Suprapubic skin (tissue), 4 donors: ENCODE data around the gene GRIP2. TPM values are rescaled to one million over a fixed set of nuclear protein-coding genes. Genes with fewer than 3 reads are reported as not detected.
A peak's percentile ranks its signal among the peaks of the same experiment; 100 is the strongest.

Source experiments
- DNase-seq, 2 donors: peaks; one replicate each; pipeline ENCODE4 v3.0.0-alpha.2; 2019; ENCODE audit warnings: low spot score in 2 of 2
- H3K27ac ChIP-seq: fragments of 200-600 bp; sonication (generic); one replicate; pipeline ENCODE4 v1.5.1; 2019
- H3K27me3 ChIP-seq: fragments of 200-600 bp; sonication (generic); one replicate; pipeline ENCODE4 v1.5.1; 2019
- H3K36me3 ChIP-seq: fragments of 200-600 bp; sonication (generic); one replicate; pipeline ENCODE4 v1.5.1; 2019
- H3K4me1 ChIP-seq: fragments of 200-600 bp; sonication (generic); one replicate; pipeline ENCODE4 v1.5.1; 2019
- H3K4me3 ChIP-seq: fragments of 200-600 bp; sonication (generic); one replicate; pipeline ENCODE4 v1.5.1; 2019; ENCODE audit warnings: mild to moderate bottlenecking
- H3K9me3 ChIP-seq: fragments of 200-600 bp; sonication (generic); one replicate; pipeline ENCODE4 v1.5.1; 2019
- CTCF ChIP-seq, 2 donors: fragments of 200-600 bp in 1 of 2; fragments of 450-650 bp in 1 of 2; sonication (generic) in 1 of 2; IDR thresholded peaks; one replicate each; pipeline ENCODE4 v1.5.1; 2016 to 2019; ENCODE audit warnings: antibody characterized with exemption in 2 of 2, mild to moderate bottlenecking in 1 of 2, moderate library complexity in 1 of 2
- EP300 ChIP-seq: sonication (generic); formaldehyde crosslinking; IDR thresholded peaks from one replicate; pipeline ENCODE4 v1.6.1; 2017; ENCODE audit warnings: antibody characterized with exemption
- POLR2A ChIP-seq, 2 donors: fragments of 450-650 bp; IDR thresholded peaks; one replicate each; pipeline ENCODE4 v1.6.1; 2017; ENCODE audit warnings: antibody characterized with exemption in 2 of 2, mild to moderate bottlenecking in 2 of 2, moderate library complexity in 2 of 2
- POLR2AphosphoS5 ChIP-seq, 3 donors: sonication (generic); formaldehyde crosslinking; IDR thresholded peaks; one replicate each; pipeline ENCODE4 v1.6.1; 2017; ENCODE audit warnings: antibody characterized with exemption in 3 of 3
- WGBS: methylation state at CpG from one replicate; pipeline ENCODE4 v1.1.5; 2018; 5-methylcytosine and 5-hydroxymethylcytosine counted together
- total RNA-seq, 4 donors: library from RNA; depleted of rRNA; stranded (reverse); fragments of >200 nt; gene quantifications; one replicate each; pipeline ENCODE4 v1.1.0, GENCODE V29; 2016

GRIP2 gene
- total RNA-seq, 4 donors from 2014 or later, result 0.65 to 5.8 (median 3.0) TPM

- no peak for TF ChIP-seq CTCF (IDR thresholded peaks at IDR 0.05)
- Histone ChIP-seq H3K4me1 (peaks cover 3% of the 10 kb centered on the region), H3K9me3 (no peaks in the 10 kb centered on the region), H3K27me3 (no peaks in the 10 kb centered on the region), H3K4me3 (no peak overlapping the region), H3K36me3 (no peaks in the 10 kb centered on the region), H3K27ac (no peak overlapping the region)
- 89% methylated on average over 20 of the region's 23 CpGs for WGBS
- peak; percentile 56 to 74 for DNase-seq
These were observed 29.1 kb downstream of the GRIP2 start for GRCh38 chr3:14510838-14511622.

- DNase-seq, result peak in 1 of 2 donors; percentile 74
- no peaks in the 10 kb centered on the region for H3K36me3 ChIP-seq
These were observed 30.4 kb downstream of the GRIP2 start for GRCh38 chr3:14509796-14510100.

DNA sequence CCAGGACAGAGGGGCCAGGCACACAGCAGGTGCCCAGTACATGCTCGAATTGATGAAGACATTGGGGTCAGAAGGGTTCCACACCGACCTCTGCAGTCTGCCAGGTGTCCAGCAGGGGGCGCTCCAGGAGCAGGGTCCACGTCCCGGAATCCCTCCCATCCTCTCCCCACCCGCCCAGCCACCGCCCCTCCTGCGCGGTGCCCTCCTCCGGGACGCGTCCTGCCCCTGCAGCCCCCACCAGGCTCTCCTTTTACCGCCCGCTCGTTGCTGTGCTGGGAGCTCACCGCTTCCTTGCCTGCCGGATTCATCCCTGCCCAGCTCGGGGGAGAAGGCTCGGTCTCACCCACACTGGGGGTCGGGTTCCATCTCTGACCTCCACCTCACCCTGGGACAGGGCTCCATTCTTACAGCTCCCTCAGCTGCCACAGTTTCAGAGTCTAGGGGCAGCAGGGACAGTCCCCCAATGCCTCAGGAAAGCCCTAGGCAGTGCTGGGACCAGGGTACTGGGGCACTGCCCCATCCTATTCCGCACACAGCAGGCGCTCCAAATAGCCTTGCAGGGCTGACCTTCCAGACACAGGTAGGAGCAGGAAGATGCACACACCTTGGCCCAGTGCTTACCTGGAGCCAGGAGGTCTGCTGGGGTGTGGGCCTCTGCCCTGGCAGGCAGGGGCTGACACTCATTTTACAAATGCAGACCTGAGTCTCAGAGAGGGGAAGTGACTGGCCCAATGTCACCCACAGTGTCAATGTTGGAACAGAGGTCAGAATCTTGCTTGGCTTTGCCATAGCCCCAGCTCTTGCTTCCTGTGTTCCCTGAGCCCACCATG is 31.0 kb downstream of the GRIP2 start:
- TF ChIP-seq POLR2AphosphoS5 (IDR thresholded peaks at IDR 0.05), result no peak
- TF ChIP-seq CTCF (IDR thresholded peaks at IDR 0.05), result peak; percentile 40 to 93
- peaks cover 3% of the 10 kb centered on the region for H3K4me1 ChIP-seq
- no peaks in the 10 kb centered on the region for H3K9me3 ChIP-seq
- no peak overlapping the region for H3K4me3 ChIP-seq
- no peaks in the 10 kb centered on the region for H3K27me3 ChIP-seq
- no peak overlapping the region for H3K27ac ChIP-seq
- peak; percentile 77 to 83 for DNase-seq
- 22% methylated on average over 18 of the region's 22 CpGs for WGBS
- no peaks in the 10 kb centered on the region for H3K36me3 ChIP-seq

More at GRCh38 chr3:14509796-14510100, 30.4 kb downstream of the GRIP2 start:
- H3K27ac ChIP-seq, result no peak overlapping the region
- no peak overlapping the region for H3K4me3 ChIP-seq
- H3K4me1 ChIP-seq, result peaks cover 3% of the 10 kb centered on the region
- TF ChIP-seq CTCF (IDR thresholded peaks at IDR 0.05) (no peak), POLR2A (IDR thresholded peaks at IDR 0.05) (no peak), EP300 (no peak), POLR2AphosphoS5 (IDR thresholded peaks at IDR 0.05) (no peak)
- no peaks in the 10 kb centered on the region for H3K27me3 ChIP-seq
- H3K9me3 ChIP-seq, result no peaks in the 10 kb centered on the region
- 89% methylated on average over 10 of the region's 10 CpGs for WGBS

DNA sequence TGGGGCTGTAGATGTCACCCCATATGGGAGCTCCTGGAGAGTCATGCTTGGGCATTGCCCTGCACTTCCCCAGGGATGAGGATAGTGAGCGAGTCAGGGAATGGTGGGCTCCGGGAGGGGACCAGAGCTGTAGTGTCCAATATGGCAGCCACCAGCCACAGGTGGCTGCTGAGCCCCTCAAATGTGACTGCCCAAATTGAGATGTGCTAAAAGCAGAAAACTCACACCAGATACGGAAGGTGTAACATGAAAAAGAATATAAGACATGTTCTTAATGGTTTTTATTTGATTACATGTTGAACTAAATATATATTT is 31.7 kb downstream of the GRIP2 start:
- TF ChIP-seq CTCF (IDR thresholded peaks at IDR 0.05), result no peak
- TF ChIP-seq EP300, result no peak
- TF ChIP-seq POLR2AphosphoS5 (IDR thresholded peaks at IDR 0.05), result no peak
- no peak for TF ChIP-seq POLR2A (IDR thresholded peaks at IDR 0.05)
- Histone ChIP-seq H3K27me3 (no peaks in the 10 kb centered on the region), H3K9me3 (no peaks in the 10 kb centered on the region), H3K4me3 (no peak overlapping the region), H3K27ac (no peak overlapping the region), H3K36me3 (no peaks in the 10 kb centered on the region), H3K4me1 (peaks cover 3% of the 10 kb centered on the region)
- 39% methylated on average over 3 of the region's 3 CpGs for WGBS
- peak in 1 of 2 donors; percentile 52 for DNase-seq

DNA sequence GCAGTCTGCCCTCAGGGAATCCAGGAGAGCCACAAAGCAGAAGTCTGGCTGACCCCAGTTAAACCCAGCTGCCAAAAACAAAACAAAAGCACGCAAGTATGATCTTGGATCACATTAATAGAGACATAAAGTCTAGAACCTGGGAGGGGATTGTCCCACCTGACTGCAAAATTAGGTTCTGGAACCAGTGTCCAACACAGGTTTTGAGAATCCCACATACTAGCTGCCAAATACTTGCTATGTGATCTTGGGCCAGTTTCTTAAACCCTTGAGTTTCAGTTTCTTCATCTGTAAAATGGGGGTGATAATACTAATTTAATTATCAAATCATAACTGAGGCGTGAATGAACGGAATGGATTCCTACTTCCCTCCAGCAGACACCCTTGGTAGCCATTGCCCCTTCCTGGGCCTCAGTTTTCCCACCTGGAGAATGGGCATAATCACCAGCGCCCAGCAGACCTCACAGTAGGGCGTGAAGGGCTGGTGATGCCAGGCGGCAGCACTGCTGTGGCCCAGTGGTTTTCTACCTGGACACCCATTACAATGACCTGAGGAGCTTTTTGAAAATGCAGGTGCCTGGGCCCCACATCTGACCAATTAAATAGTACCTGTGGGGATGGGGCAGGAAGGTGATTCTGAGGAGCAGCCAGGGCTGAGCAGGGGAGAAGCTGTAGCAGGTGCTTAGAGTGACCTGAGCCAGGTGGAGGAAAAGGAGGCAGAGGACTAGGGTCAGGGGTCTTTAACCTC is 32.2 kb downstream of the GRIP2 start:
- WGBS, result 89% methylated on average over 6 of the region's 6 CpGs
- H3K4me1 ChIP-seq, result peaks cover 3% of the 10 kb centered on the region
- no peak overlapping the region for H3K4me3 ChIP-seq
- no peaks in the 10 kb centered on the region for H3K9me3 ChIP-seq
- no peaks in the 10 kb centered on the region for H3K36me3 ChIP-seq
- H3K27me3 ChIP-seq, result no peaks in the 10 kb centered on the region
- DNase-seq, result peak in 1 of 2 donors; percentile 47
- no peak for TF ChIP-seq POLR2AphosphoS5 (IDR thresholded peaks at IDR 0.05)
- TF ChIP-seq POLR2A (IDR thresholded peaks at IDR 0.05), result no peak
- TF ChIP-seq CTCF (IDR thresholded peaks at IDR 0.05), result no peak
- no peak for TF ChIP-seq EP300
- no peak overlapping the region for H3K27ac ChIP-seq
